ENCODE results near the gene BMX.

DNA sequence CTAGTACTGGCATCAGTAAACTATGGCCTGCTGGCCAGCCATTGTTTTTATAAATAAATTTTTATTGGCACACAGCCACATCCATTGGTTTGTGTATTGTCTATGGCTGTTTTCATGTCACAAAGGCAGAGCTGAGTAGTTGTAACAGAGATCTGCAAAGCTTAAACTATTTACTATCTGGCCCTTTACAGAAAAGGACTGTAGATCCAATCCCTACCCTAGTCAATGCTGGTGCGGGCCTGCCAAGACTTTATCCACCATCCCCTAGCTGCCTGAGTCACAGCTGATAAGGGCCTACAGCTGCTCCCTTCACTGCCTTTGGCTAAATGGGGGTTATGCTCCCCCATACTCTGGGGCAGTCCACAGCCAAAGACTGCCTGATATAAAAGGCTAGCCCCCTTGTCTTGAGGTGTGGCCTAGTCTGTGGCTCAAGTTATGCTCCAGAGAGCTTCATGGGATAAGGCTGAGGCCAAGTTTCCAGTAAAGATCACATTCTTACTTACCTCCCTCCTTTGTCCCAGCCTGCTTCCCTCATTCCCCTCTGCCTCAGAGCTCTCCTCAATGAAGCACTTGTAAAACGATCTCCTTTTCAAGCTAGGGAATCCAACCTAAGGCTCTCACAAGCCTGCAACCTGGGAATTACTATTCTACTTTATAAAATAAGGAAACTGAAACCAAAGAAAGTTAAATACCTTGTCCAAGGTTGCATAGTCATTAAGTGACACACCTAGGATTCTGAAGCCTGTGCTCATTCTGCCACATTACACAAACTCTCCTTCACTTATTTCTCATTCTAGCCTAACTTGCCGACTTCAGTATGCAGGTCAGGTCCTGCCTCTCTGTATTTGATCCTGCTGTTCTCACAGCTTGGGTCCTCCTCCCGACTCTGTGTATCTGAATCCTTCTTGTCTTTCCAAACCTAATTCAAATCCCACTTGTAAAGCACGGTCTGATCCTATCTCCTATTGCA lies 79.5 kb downstream of the BMX start:
- no peak for TF ChIP-seq POLR2AphosphoS5 (IDR thresholded peaks at IDR 0.05; ENCODE audit: low read depth, low read length)
- TF ChIP-seq POLR2A (IDR thresholded peaks at IDR 0.05; ENCODE audit: low read depth, low read length), result no peak
- no peak for TF ChIP-seq TAF1 (IDR thresholded peaks at IDR 0.05; ENCODE audit: borderline replicate concordance, low read depth, low read length)
